ENCODE data around the gene CFAP57. TPM values are rescaled to one million over a fixed set of nuclear protein-coding genes. Genes with fewer than 3 reads are reported as not detected.

The CFAP57 gene
- total and polyA plus RNA-seq, 2 of the 13 experiments (the other 11 are each of a cell fraction or from before 2014, with no cell fraction given): 0.01 TPM; not detected in 1

GRCh38 chr1:43267818-43268425 is 95.8 kb downstream of the CFAP57 start:
- ATAC-seq (peak; percentile 71), FAIRE-seq (no peak), DNase-seq (ENCODE audit: low spot score) (no peak)
- Histone ChIP-seq H3K9me3 (ENCODE audit: low read length) (peaks cover 7% of the 10 kb centered on the region), H3K36me3 (replicated peaks in 1 of 2; ENCODE audit: control insufficient read depth in 1 of 2, insufficient read depth in 2 of 2, low read length in 2 of 2) (no peaks in the 10 kb centered on the region), H3K27me3 (ENCODE audit: control insufficient read depth in 1 of 2, insufficient read depth in 2 of 2, low read length in 2 of 2) (peaks cover 0 to 3% of the 10 kb centered on the region in 2 experiments; a peak in 1 of 5 replicates), H3K27ac (ENCODE audit: extremely low read length, insufficient read depth, low read length) (no peak overlapping the region), H3K79me2 (ENCODE audit: insufficient read depth, low read length) (no peaks in the 10 kb centered on the region), H2AFZ (ENCODE audit: low read length) (peak overlapping the region; percentile 89), H4K20me1 (ENCODE audit: insufficient read depth, low read length) (no peaks in the 10 kb centered on the region), H3K4me2 (ENCODE audit: low read depth, low read length) (peak overlapping the region; percentile 85), H3K4me1 (ENCODE audit: insufficient read depth, low read length) (peaks cover 61% of the 10 kb centered on the region), H3K4me3 (replicated peaks in 1 of 3; ENCODE audit: insufficient read depth in 1 of 3, low read depth in 2 of 3, low read length in 3 of 3) (peak overlapping the region in 2 of 3 experiments; percentile 20 to 54; a peak in 3 of 6 replicates), H3K9ac (ENCODE audit: insufficient read depth, low read depth, low read length) (peak overlapping the region; percentile 31; the same call in 1 of the 2 replicates)
- in situ Hi-C loops (cut with HindIII; ENCODE audit: extremely low pct_ligation_motif_present, low pct_unique_long_range_greater_than_20kb): no loop called here
- no TSS peak for BruUV-seq (replicated peaks)
- ChIA-PET CTCF (ENCODE audit: low intra/inter-chr PET ratio, low total read pairs) (no interaction called here), POLR2A (interaction anchor here (0.8 to 1.5 kb wide), 5 partner anchors 8 to 80 kb away, joined by 3 to 7 read pairs (median 4); partner anchors contain the start of gene C1orf210)
- TF ChIP-seq NONO (IDR thresholded peaks at IDR 0.05) (no peak), NONO (CRISPR knock-in tag; conservative IDR thresholded peaks at IDR 0.05) (no peak), THAP11 (CRISPR knock-in tag; IDR thresholded peaks at IDR 0.05) (no peak), TEAD3 (CRISPR knock-in tag; optimal IDR thresholded peaks at IDR 0.05; ENCODE audit: borderline replicate concordance) (peak; percentile 17), HMG20B (CRISPR knock-in tag; conservative IDR thresholded peaks at IDR 0.05) (no peak), ZBTB7B (CRISPR knock-in tag; IDR thresholded peaks at IDR 0.05) (0 out of 2 replicates have a peak, but pooled peaks have one; percentile 33)
- intact Hi-C loops (cut with micrococcal nuclease; ENCODE audit: unreplicated experiment): no loop called here
- 47% methylated on average over 3 of the region's 3 CpGs for WGBS (ENCODE audit: low lambda C conversion rate)

GRCh38 chr1:43269627-43270375 is 97.7 kb downstream of the CFAP57 start, which contains the start of gene TMEM125:
Gene TMEM125 (plus strand): TSS chr1:43269983. CDS start chr1:43272723, 2,740 bp downstream.
- H3K36me3 ChIP-seq (replicated peaks in 1 of 2; ENCODE audit: control insufficient read depth in 1 of 2, insufficient read depth in 2 of 2, low read length in 2 of 2): no peaks in the 10 kb centered on the region
- H2AFZ ChIP-seq (ENCODE audit: low read length): no peak within 1 kb of the TSS
- H3K4me2 ChIP-seq (ENCODE audit: low read depth, low read length): peak within 1 kb of the TSS; percentile 39; the same call in 1 of the 2 replicates
- H3K27me3 ChIP-seq (ENCODE audit: control insufficient read depth in 1 of 2, insufficient read depth in 2 of 2, low read length in 2 of 2): peaks cover 0 to 3% of the 10 kb centered on the region in 2 experiments; a peak in 1 of 5 replicates
- H4K20me1 ChIP-seq (ENCODE audit: insufficient read depth, low read length): no peaks in the 10 kb centered on the region
- no peaks in the 10 kb centered on the region for H3K9me3 ChIP-seq (ENCODE audit: low read length)
- 68% methylated on average over 7 of the region's 7 CpGs for WGBS (ENCODE audit: low lambda C conversion rate)
- TF ChIP-seq ZSCAN25 (CRISPR knock-in tag; IDR thresholded peaks at IDR 0.05): no peak
- peak; percentile 46 for TF ChIP-seq ZFP36 (IDR thresholded peaks at IDR 0.05; ENCODE audit: borderline replicate concordance, low read depth, low read length, partially characterized antibody)
- TF ChIP-seq ZNF503 (CRISPR knock-in tag; IDR thresholded peaks at IDR 0.05): no peak
- in situ Hi-C loops (cut with HindIII; ENCODE audit: extremely low pct_ligation_motif_present, low pct_unique_long_range_greater_than_20kb): no loop called here
- no peak for DNase-seq (ENCODE audit: low spot score)
- H3K9ac ChIP-seq (ENCODE audit: insufficient read depth, low read depth, low read length): no peak within 1 kb of the TSS
- no peak for FAIRE-seq
- POLR2A ChIA-PET: interaction anchor here (1.1 to 1.4 kb wide), 2 partner anchors 79 to 89 kb away, joined by 3 read pairs; partner anchors contain the start of gene CDC20
- CTCF ChIA-PET (ENCODE audit: low intra/inter-chr PET ratio, low total read pairs): no interaction called here
- H3K27ac ChIP-seq (ENCODE audit: extremely low read length, insufficient read depth, low read length): no peak within 1 kb of the TSS
- BruUV-seq (replicated peaks): no TSS peak
- peaks cover 70% of the 10 kb centered on the region for H3K4me1 ChIP-seq (ENCODE audit: insufficient read depth, low read length)
- intact Hi-C loops (cut with micrococcal nuclease; ENCODE audit: unreplicated experiment): no loop called here
- H3K79me2 ChIP-seq (ENCODE audit: insufficient read depth, low read length): no peaks in the 10 kb centered on the region
- peak within 1 kb of the TSS in 1 of 3 experiments; percentile 4; a peak in 1 of 6 replicates for H3K4me3 ChIP-seq (replicated peaks in 1 of 3; ENCODE audit: insufficient read depth in 1 of 3, low read depth in 2 of 3, low read length in 3 of 3)
- no peak for ATAC-seq
